OCI-LY3 (cell line): ENCODE data around the gene KIAA1328.

Source experiments
- H2AFZ ChIP-seq: fragments of 200-600, 300-600 bp; shearing (Covaris generic); 2 replicates; pipeline ENCODE4 v1.6.0; 2014; ENCODE audit warnings: antibody characterized with exemption, low read depth, low read length
- H3K27ac ChIP-seq: fragments of 200-600, 300-600 bp; sonication (generic); 2 replicates; pipeline ENCODE4 v1.5.1; 2014; ENCODE audit warnings: mild to moderate bottlenecking, low read length, moderate library complexity, mixed read lengths
- H3K27me3 ChIP-seq: fragments of 200-600, 300-600 bp; sonication (generic); 2 replicates; pipeline ENCODE4 v1.6.1; 2014; ENCODE audit warnings: low read depth, low read length, mixed read lengths
- H3K36me3 ChIP-seq: fragments of 200-600, 300-600 bp; sonication (generic); replicated peaks from 2 replicates; pipeline ENCODE3; 2014; ENCODE audit warnings: low read depth, low read length, mixed read lengths
- H3K4me1 ChIP-seq: fragments of 300-600, 200-600 bp; sonication (generic); 2 replicates; pipeline ENCODE4 v1.6.1; 2014; ENCODE audit warnings: low read length, mixed read lengths
- H3K4me2 ChIP-seq: fragments of 200-600, 300-600 bp; sonication (generic); 2 replicates; pipeline ENCODE4 v1.6.1; 2014; ENCODE audit warnings: low read length, mixed read lengths
- H3K4me3 ChIP-seq: fragments of 300-600, 200-600 bp; sonication (generic); 2 replicates; pipeline ENCODE4 v1.5.1; 2014; ENCODE audit warnings: antibody characterized with exemption, mild to moderate bottlenecking, low read length, moderate library complexity
- H3K79me2 ChIP-seq: fragments of 300-600, 200-600 bp; shearing (Covaris generic); 2 replicates; pipeline ENCODE4 v1.6.1; 2014; ENCODE audit warnings: mild to moderate bottlenecking, low read length, mixed read lengths
- H3K9ac ChIP-seq: fragments of 300-600, 200-600 bp; shearing (Covaris generic); 2 replicates; pipeline ENCODE4 v1.6.0; 2014; ENCODE audit warnings: mild to moderate bottlenecking, low read length, moderate library complexity
- H3K9me3 ChIP-seq: fragments of 200-600, 300-600 bp; shearing (Covaris generic); 2 replicates; pipeline ENCODE4 v1.6.1; 2014; ENCODE audit warnings: low read length, mixed read lengths; ENCODE audit not compliant: insufficient read depth
- H4K20me1 ChIP-seq: fragments of 200-600, 300-600 bp; sonication (generic); 2 replicates; pipeline ENCODE4 v1.6.1; 2016; ENCODE audit warnings: low read length, mixed read lengths; ENCODE audit not compliant: insufficient read depth
- CTCF ChIP-seq: fragments of 200-600, 300-600 bp; sonication (generic); IDR thresholded peaks from 2 replicates; pipeline ENCODE4 v1.5.1; 2014; ENCODE audit warnings: antibody characterized with exemption, low read length, low read depth
- EZH2phosphoT487 ChIP-seq: fragments of 200-600 bp; shearing (Covaris generic); IDR thresholded peaks from 2 replicates; pipeline ENCODE4 v1.6.1; 2018; ENCODE audit warnings: antibody characterized with exemption, mixed run types, low read depth

KIAA1328 gene

DNA sequence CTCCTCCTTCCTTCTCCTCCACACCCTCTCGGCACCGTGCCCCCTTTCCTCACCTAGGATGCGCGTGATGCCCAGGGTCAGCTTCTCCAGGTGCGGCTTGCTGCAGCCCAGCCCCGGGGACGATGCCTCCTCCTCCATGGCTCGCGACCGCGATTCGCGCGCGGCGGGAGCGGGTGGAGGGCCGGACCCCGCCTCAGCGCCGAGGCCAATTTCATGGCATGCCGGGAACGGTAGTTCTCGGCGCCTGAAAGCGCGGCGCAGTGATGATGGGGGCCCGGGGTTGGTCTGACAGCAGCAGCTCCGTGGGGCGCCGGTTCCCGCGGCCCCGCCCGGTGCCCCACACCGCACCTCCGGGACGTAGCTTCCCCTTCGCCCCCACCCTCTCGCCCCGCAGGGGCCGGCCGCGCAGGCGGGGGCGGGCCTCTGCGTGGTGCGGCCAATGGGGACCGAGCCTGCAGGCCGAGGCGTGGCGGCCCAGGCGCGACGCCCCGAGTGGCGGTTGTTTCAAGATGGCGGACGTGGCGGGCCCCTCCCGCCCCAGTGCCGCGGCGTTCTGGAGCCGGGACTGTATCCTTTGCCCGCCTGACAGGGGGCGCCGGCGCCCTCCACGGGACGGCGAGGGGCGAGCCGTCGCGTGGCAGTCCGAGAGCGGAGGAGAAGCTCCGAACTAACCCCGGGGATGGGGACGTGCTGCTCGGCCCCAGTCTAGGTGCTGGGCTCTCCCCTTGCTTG lies at the start of gene KIAA1328, which contains the start of gene TPGS2:
KIAA1328 (plus strand) TSS at position 498 of the 732 bp plus-strand sequence; CDS start at position 510, 12 bp downstream.
TPGS2 (minus strand) TSS at position 373 of the 732 bp plus-strand sequence; CDS start at position 138, 235 bp downstream.
- Histone ChIP-seq H3K27me3 (no peaks in the 10 kb centered on the region), H3K27ac (peak within 1 kb of the TSS; percentile 41), H4K20me1 (no peaks in the 10 kb centered on the region), H3K36me3 (peaks cover 7% of the 10 kb centered on the region), H3K4me2 (peak within 1 kb of the TSS; percentile 78), H3K79me2 (peaks cover 28% of the 10 kb centered on the region), H3K9ac (peak within 1 kb of the TSS; percentile 89), H3K4me3 (peak within 1 kb of the TSS; percentile 94), H3K4me1 (peaks cover 13% of the 10 kb centered on the region), H2AFZ (peak within 1 kb of the TSS; percentile 80), H3K9me3 (no peaks in the 10 kb centered on the region)
- TF ChIP-seq EZH2phosphoT487 (no peak), CTCF (peak; percentile 52)

DNA sequence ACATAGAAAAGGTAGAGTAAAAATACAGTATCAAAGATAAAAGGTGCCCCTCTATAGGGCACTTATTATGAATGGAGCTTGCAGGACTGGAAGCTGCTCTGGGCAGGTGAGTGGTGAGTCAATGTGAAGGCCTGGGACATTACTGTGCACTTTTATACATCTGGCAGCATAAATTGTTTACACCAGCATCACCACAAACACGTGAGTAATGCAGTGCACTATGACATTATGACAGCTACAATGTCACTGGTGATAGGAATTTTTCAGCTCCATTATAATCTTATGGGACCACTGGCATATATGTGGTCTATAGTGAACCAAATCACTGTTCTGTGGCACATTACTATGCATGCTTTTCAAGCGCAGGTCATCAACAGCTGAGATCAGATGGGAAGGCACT lies 48.2 kb upstream of the KIAA1328 start:
- Histone ChIP-seq H3K4me1 (no peaks in the 10 kb centered on the region), H3K27me3 (no peaks in the 10 kb centered on the region), H3K36me3 (no peaks in the 10 kb centered on the region), H3K27ac (no peak overlapping the region), H3K9ac (no peak overlapping the region), H4K20me1 (no peaks in the 10 kb centered on the region), H3K4me3 (no peak overlapping the region), H3K4me2 (no peak overlapping the region), H3K79me2 (no peaks in the 10 kb centered on the region), H3K9me3 (no peaks in the 10 kb centered on the region), H2AFZ (no peak overlapping the region)
- no peak for TF ChIP-seq EZH2phosphoT487
- no peak for TF ChIP-seq CTCF

DNA sequence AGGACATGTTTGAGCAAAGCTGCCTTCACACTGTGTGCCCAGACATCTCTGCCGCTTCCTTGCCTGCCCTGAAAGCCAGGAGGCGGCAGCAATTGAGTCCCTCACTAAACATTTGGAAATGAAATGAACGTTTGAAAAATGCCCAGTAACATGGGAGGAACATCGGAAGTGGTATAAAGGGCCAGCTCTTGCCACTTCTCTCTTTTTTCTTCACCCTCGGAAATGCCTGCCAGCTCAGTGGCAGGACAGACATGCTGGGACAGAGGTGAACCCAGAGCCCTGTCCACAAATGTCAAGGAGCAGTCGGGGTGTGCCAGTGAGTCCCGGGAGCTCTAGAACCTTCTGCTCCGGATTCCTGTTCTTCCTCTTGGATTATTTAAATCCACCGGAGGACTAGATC lies 46.2 kb upstream of the KIAA1328 start:
- H3K9me3 ChIP-seq, result no peaks in the 10 kb centered on the region
- no peak overlapping the region for H3K4me2 ChIP-seq
- no peak overlapping the region for H3K27ac ChIP-seq
- H3K4me3 ChIP-seq, result no peak overlapping the region
- H2AFZ ChIP-seq, result no peak overlapping the region
- no peaks in the 10 kb centered on the region for H3K79me2 ChIP-seq
- TF ChIP-seq EZH2phosphoT487 (no peak), CTCF (no peak)
- H3K9ac ChIP-seq, result no peak overlapping the region
- H3K36me3 ChIP-seq, result no peaks in the 10 kb centered on the region
- no peaks in the 10 kb centered on the region for H4K20me1 ChIP-seq
- H3K27me3 ChIP-seq, result no peaks in the 10 kb centered on the region
- no peaks in the 10 kb centered on the region for H3K4me1 ChIP-seq

GRCh38 chr18:36783792-36784191 lies 45.1 kb upstream of the KIAA1328 start:
- H3K4me1 ChIP-seq, result no peaks in the 10 kb centered on the region
- no peak overlapping the region for H3K27ac ChIP-seq
- H3K79me2 ChIP-seq, result no peaks in the 10 kb centered on the region
- no peak overlapping the region for H2AFZ ChIP-seq
- no peaks in the 10 kb centered on the region for H3K27me3 ChIP-seq
- no peak for TF ChIP-seq EZH2phosphoT487
- no peak overlapping the region for H3K4me3 ChIP-seq
- no peak overlapping the region for H3K9ac ChIP-seq
- H3K9me3 ChIP-seq, result no peaks in the 10 kb centered on the region
- no peak overlapping the region for H3K4me2 ChIP-seq
- H4K20me1 ChIP-seq, result no peaks in the 10 kb centered on the region
- peaks cover 4% of the 10 kb centered on the region for H3K36me3 ChIP-seq
